Measurements from ENCODE around the gene TFF3. TPM values are rescaled to one million over a fixed set of nuclear protein-coding genes. Genes with fewer than 3 reads are reported as not detected.

The TFF3 gene
- total RNA-seq, 4 donors from 2014 or later: 1.9 to 8.0 (median 5.5) TPM; not detected in 1

DNA sequence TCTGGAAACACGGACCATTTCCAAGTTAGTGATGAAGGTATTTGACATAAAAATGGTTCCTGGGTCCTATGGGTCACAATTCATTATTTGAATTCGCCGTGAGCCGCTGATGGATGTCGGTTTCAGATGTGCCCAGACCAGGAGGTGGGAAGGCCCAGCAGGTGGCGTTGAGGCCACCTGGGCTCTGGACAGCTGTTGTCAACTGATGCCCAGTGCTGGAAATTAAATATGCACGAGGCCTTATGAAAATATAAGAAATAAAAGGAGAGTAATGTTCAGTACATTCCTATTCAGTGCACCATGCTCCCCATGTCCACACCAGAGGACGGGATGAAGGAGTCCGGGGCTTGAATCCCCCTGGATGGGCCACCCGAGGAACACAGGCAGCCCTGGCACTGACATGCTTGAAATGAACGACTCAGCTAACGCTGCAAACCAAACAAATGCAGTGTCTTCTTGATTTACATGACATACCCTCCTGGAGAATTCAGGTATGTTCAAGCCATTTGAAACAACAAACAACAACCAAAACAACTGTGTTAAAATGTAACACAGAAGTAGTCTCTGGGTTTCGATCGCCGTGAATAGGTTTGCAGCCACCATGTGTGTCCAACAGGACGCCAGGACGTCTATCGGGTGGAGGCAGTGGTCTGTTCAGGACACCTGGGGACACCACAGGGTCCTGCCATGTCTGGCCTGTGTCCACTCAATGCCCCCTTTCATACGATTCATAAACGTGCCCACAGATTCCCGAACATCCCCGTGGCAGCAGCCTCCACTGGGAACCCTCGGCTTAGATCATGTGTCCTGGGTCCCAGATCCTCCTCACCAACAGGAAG, 6.1 kb downstream of the TFF3 start:
- no peaks in the 10 kb centered on the region for H3K36me3 ChIP-seq
- peaks cover 9% of the 10 kb centered on the region for H3K27me3 ChIP-seq
- WGBS: 61% methylated on average over 23 of the region's 23 CpGs
- no peaks in the 10 kb centered on the region for H3K9me3 ChIP-seq
- H3K4me1 ChIP-seq: peaks cover 9% of the 10 kb centered on the region
- DNase-seq (ENCODE audit: low spot score in 2 of 2): peak in 1 of 2 donors; percentile 56
- H3K27ac ChIP-seq: no peak overlapping the region
- H3K4me3 ChIP-seq: no peak overlapping the region
- TF ChIP-seq POLR2AphosphoS5 (IDR thresholded peaks at IDR 0.05) (no peak), EP300 (IDR thresholded peaks at IDR 0.05) (no peak), CTCF (IDR thresholded peaks at IDR 0.05) (no peak), POLR2A (IDR thresholded peaks at IDR 0.05) (no peak)

- no peaks in the 10 kb centered on the region for H3K36me3 ChIP-seq
- peaks cover 9% of the 10 kb centered on the region for H3K4me1 ChIP-seq
- 79% methylated on average over 15 of the region's 17 CpGs for WGBS
- DNase-seq (ENCODE audit: low spot score in 2 of 2): peak in 1 of 2 donors; percentile 63
- TF ChIP-seq POLR2AphosphoS5 (IDR thresholded peaks at IDR 0.05) (no peak), CTCF (IDR thresholded peaks at IDR 0.05) (no peak), POLR2A (IDR thresholded peaks at IDR 0.05) (no peak), EP300 (IDR thresholded peaks at IDR 0.05) (no peak)
- H3K9me3 ChIP-seq: no peaks in the 10 kb centered on the region
- no peak overlapping the region for H3K27ac ChIP-seq
- peaks cover 9% of the 10 kb centered on the region for H3K27me3 ChIP-seq
- no peak overlapping the region for H3K4me3 ChIP-seq
Measured at GRCh38 chr21:42308161-42308913, 6.9 kb downstream of the TFF3 start.

GRCh38 chr21:42307106-42307505, 8.1 kb downstream of the TFF3 start:
- no peak for DNase-seq (ENCODE audit: low spot score in 2 of 2)
- Histone ChIP-seq H3K27ac (no peak overlapping the region), H3K27me3 (peaks cover 9% of the 10 kb centered on the region), H3K36me3 (no peaks in the 10 kb centered on the region), H3K9me3 (no peaks in the 10 kb centered on the region), H3K4me1 (peaks cover 9% of the 10 kb centered on the region), H3K4me3 (no peak overlapping the region)
- no peak for TF ChIP-seq EP300 (IDR thresholded peaks at IDR 0.05)
- no peak for TF ChIP-seq POLR2AphosphoS5 (IDR thresholded peaks at IDR 0.05)
- no peak for TF ChIP-seq POLR2A (IDR thresholded peaks at IDR 0.05)
- WGBS: 70% methylated on average over 4 of the region's 5 CpGs

DNA sequence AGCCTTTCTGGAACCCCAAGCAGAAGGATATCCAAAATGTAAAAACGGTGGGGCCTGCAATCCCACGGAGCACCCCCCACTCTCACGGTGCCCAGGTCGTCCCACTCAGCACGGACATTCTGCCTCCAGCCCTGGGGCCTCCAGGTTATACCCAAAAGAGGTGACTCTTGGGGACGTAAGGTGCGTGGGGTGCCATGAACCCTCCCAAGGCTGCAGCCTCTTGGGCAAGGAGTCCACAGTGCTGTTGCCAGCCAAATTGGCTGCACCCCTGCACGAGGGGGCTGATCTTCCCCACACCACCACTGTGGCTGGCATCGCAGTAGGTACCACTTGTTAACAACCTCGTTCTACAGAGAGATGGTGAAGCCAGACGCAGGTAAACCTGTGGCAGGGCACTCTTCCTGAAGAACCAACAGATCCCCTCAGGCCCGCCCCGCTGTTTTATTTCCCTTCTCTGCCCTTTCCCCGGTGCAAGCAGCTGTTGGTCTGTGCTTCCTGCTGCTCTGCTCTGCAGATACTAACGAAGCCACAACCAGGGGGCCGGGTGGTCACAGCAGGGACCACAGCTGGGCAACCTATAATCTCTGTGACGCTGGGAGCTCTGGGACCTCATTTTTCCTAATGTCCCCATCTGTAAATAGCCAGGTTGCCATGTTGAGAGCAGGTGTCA, 8.7 kb downstream of the TFF3 start:
- Histone ChIP-seq H3K27ac (no peak overlapping the region), H3K4me1 (peaks cover 9% of the 10 kb centered on the region), H3K9me3 (no peaks in the 10 kb centered on the region), H3K4me3 (no peak overlapping the region), H3K36me3 (no peaks in the 10 kb centered on the region), H3K27me3 (peaks cover 9% of the 10 kb centered on the region)
- WGBS: 78% methylated on average over 17 of the region's 17 CpGs
- TF ChIP-seq CTCF (IDR thresholded peaks at IDR 0.05) (no peak), POLR2AphosphoS5 (IDR thresholded peaks at IDR 0.05) (no peak), EP300 (IDR thresholded peaks at IDR 0.05) (no peak), POLR2A (IDR thresholded peaks at IDR 0.05) (no peak)
- peak; percentile 46 to 73 for DNase-seq (ENCODE audit: low spot score in 2 of 2)

GRCh38 chr21:42305707-42306147, 9.5 kb downstream of the TFF3 start:
- TF ChIP-seq EP300 (IDR thresholded peaks at IDR 0.05) (no peak), POLR2A (IDR thresholded peaks at IDR 0.05) (no peak), CTCF (IDR thresholded peaks at IDR 0.05) (no peak), POLR2AphosphoS5 (IDR thresholded peaks at IDR 0.05) (no peak)
- peaks cover 9% of the 10 kb centered on the region for H3K4me1 ChIP-seq
- H3K27ac ChIP-seq: no peak overlapping the region
- 92% methylated on average over 33 of the region's 33 CpGs for WGBS
- H3K9me3 ChIP-seq: no peaks in the 10 kb centered on the region
- H3K36me3 ChIP-seq: no peaks in the 10 kb centered on the region
- H3K27me3 ChIP-seq: peaks cover 9% of the 10 kb centered on the region
- no peak overlapping the region for H3K4me3 ChIP-seq
- peak; percentile 52 to 67 for DNase-seq (ENCODE audit: low spot score in 2 of 2)

All from suprapubic skin (tissue), 4 donors.